Activated T-helper 2 cell treated with anti-CD3 and anti-CD28 coated beads, Interferon-gamma antibody, Interleukin-2, Interleukin-4, amounts not matched to agents 10 μg/mL and 5 μg/mL and 100 μg/mL, durations not matched to agents 14 hours and 24 hours and 36 hours (primary cell): ENCODE results near the gene SHFL. TPM values are rescaled to one million over a fixed set of nuclear protein-coding genes. Genes with fewer than 3 reads are reported as not detected.

ENCODE experiments used
- DNase-seq: peaks from one replicate; pipeline ENCODE4 v3.0.0; 2021; ENCODE audit warnings: low spot score
- H3K27ac Mint-ChIP-seq: one replicate; pipeline ENCODE4 v1.8.0; 2021; ENCODE audit warnings: mixed read lengths
- H3K27me3 Mint-ChIP-seq: one replicate; pipeline ENCODE4 v1.8.0; 2021; ENCODE audit warnings: low read depth, mixed read lengths
- H3K36me3 Mint-ChIP-seq: one replicate; pipeline ENCODE4 v1.8.0; 2021; ENCODE audit warnings: low read depth, mixed read lengths
- H3K4me1 Mint-ChIP-seq: one replicate; pipeline ENCODE4 v1.8.0; 2021; ENCODE audit warnings: low read depth, mixed read lengths
- H3K4me3 Mint-ChIP-seq: one replicate; pipeline ENCODE4 v1.8.0; 2021; ENCODE audit warnings: low read depth, mild to moderate bottlenecking, moderate library complexity, mixed read lengths
- H3K9me3 Mint-ChIP-seq: one replicate; pipeline ENCODE4 v1.8.0; 2021; ENCODE audit warnings: mixed read lengths
- intact Hi-C: fragments of 100-400 bp; cut with micrococcal nuclease; formaldehyde crosslinking; loops from one replicate; pipeline ENCODE4 v1.15.1; 2023
- total RNA-seq: library from RNA; stranded (reverse); gene quantifications from 2 replicates; pipeline ENCODE4 v1.2.3, GENCODE V29; 2022

Gene SHFL
- total RNA-seq, 1 donor from 2014 or later: 56.1 TPM

GRCh38 chr19:10091895-10092641 is 6.0 kb downstream of the SHFL start:
- Mint-ChIP-seq H3K27me3 (no peaks in the 10 kb centered on the region), H3K4me3 (no peak overlapping the region), H3K27ac (peak overlapping the region; percentile 16), H3K36me3 (peaks cover 59% of the 10 kb centered on the region), H3K4me1 (peaks cover 8% of the 10 kb centered on the region), H3K9me3 (no peaks in the 10 kb centered on the region)
- intact Hi-C loops: no loop called here
- no peak for DNase-seq

GRCh38 chr19:10092648-10093294 is 6.7 kb downstream of the SHFL start:
- intact Hi-C loops: no loop called here
- Mint-ChIP-seq H3K4me1 (peaks cover 2% of the 10 kb centered on the region), H3K27me3 (no peaks in the 10 kb centered on the region), H3K36me3 (peaks cover 53% of the 10 kb centered on the region), H3K4me3 (no peak overlapping the region), H3K9me3 (no peaks in the 10 kb centered on the region), H3K27ac (no peak overlapping the region)
- no peak for DNase-seq

GRCh38 chr19:10093295-10094186 is 7.4 kb downstream of the SHFL start:
- Mint-ChIP-seq H3K4me3 (no peak overlapping the region), H3K27ac (no peak overlapping the region), H3K36me3 (peaks cover 49% of the 10 kb centered on the region), H3K9me3 (no peaks in the 10 kb centered on the region), H3K4me1 (peaks cover 4% of the 10 kb centered on the region), H3K27me3 (no peaks in the 10 kb centered on the region)
- intact Hi-C loops: no loop called here
- DNase-seq: no peak

- Mint-ChIP-seq H3K9me3 (no peaks in the 10 kb centered on the region), H3K27me3 (no peaks in the 10 kb centered on the region), H3K4me1 (peaks cover 12% of the 10 kb centered on the region), H3K36me3 (peaks cover 39% of the 10 kb centered on the region), H3K4me3 (no peak overlapping the region), H3K27ac (no peak overlapping the region)
- intact Hi-C loops: no loop called here
- no peak for DNase-seq
These were observed 9.5 kb downstream of the SHFL start for GRCh38 chr19:10095622-10095947.

- Mint-ChIP-seq H3K36me3 (peaks cover 34% of the 10 kb centered on the region), H3K27ac (peak overlapping the region; percentile 22)
These were observed 10.0 kb downstream of the SHFL start for GRCh38 chr19:10095948-10096614.

GRCh38 chr19:10096615-10096963 is 10.5 kb downstream of the SHFL start:
- H3K4me3 Mint-ChIP-seq: peak overlapping the region; percentile 49
- peaks cover 13% of the 10 kb centered on the region for H3K4me1 Mint-ChIP-seq
- peaks cover 32% of the 10 kb centered on the region for H3K36me3 Mint-ChIP-seq
- no peaks in the 10 kb centered on the region for H3K27me3 Mint-ChIP-seq
- H3K27ac Mint-ChIP-seq: peak overlapping the region; percentile 22
- DNase-seq: no peak
- intact Hi-C loops: loop anchor here (1.0 kb wide), 1 partner anchor 9 kb away; no protein-coding TSS in a partner anchor
- no peaks in the 10 kb centered on the region for H3K9me3 Mint-ChIP-seq

More at GRCh38 chr19:10095948-10096614, 10.0 kb downstream of the SHFL start:
- H3K4me1 Mint-ChIP-seq: peaks cover 13% of the 10 kb centered on the region
- no peaks in the 10 kb centered on the region for H3K27me3 Mint-ChIP-seq
- peak overlapping the region; percentile 49 for H3K4me3 Mint-ChIP-seq
- intact Hi-C loops: loop anchor here (1.0 kb wide), 1 partner anchor 9 kb away; no protein-coding TSS in a partner anchor
- no peaks in the 10 kb centered on the region for H3K9me3 Mint-ChIP-seq
- DNase-seq: peak; percentile 88

GRCh38 chr19:10100163-10100785 is 14.2 kb downstream of the SHFL start:
- H3K36me3 Mint-ChIP-seq: peaks cover 3% of the 10 kb centered on the region
- H3K27me3 Mint-ChIP-seq: no peaks in the 10 kb centered on the region
- peaks cover 38% of the 10 kb centered on the region for H3K4me1 Mint-ChIP-seq
- no peak overlapping the region for H3K4me3 Mint-ChIP-seq
- intact Hi-C loops: no loop called here
- peak overlapping the region; percentile 64 for H3K27ac Mint-ChIP-seq
- no peak for DNase-seq
- no peaks in the 10 kb centered on the region for H3K9me3 Mint-ChIP-seq

- intact Hi-C loops: no loop called here
- Mint-ChIP-seq H3K9me3 (no peaks in the 10 kb centered on the region), H3K36me3 (peaks cover 16% of the 10 kb centered on the region), H3K4me3 (peak overlapping the region; percentile 8), H3K27me3 (no peaks in the 10 kb centered on the region), H3K27ac (peak overlapping the region; percentile 89), H3K4me1 (peaks cover 55% of the 10 kb centered on the region)
- no peak for DNase-seq
These were observed 16.7 kb downstream of the SHFL start for GRCh38 chr19:10102787-10103236.

GRCh38 chr19:10104130-10104513 is 18.0 kb downstream of the SHFL start:
- intact Hi-C loops: loop anchor here (1.0 to 2.0 kb wide), 4 partner anchors 8 to 463 kb away; partner anchors contain the start of genes DNMT1 and KRI1
- Mint-ChIP-seq H3K4me3 (peak overlapping the region; percentile 18), H3K27me3 (no peaks in the 10 kb centered on the region), H3K36me3 (peaks cover 24% of the 10 kb centered on the region), H3K4me1 (peaks cover 49% of the 10 kb centered on the region), H3K27ac (peak overlapping the region; percentile 100), H3K9me3 (no peaks in the 10 kb centered on the region)
- no peak for DNase-seq

- H3K36me3 Mint-ChIP-seq: peaks cover 32% of the 10 kb centered on the region
- H3K27me3 Mint-ChIP-seq: no peaks in the 10 kb centered on the region
- peak overlapping the region; percentile 95 for H3K4me3 Mint-ChIP-seq
- intact Hi-C loops: loop anchor here (1.0 to 5.0 kb wide), 7 partner anchors 7 to 462 kb away; partner anchors contain the start of genes DNMT1, KRI1 and MRPL4
- H3K4me1 Mint-ChIP-seq: peaks cover 47% of the 10 kb centered on the region
- peak; percentile 84 for DNase-seq
- peak overlapping the region; percentile 100 for H3K27ac Mint-ChIP-seq
- no peaks in the 10 kb centered on the region for H3K9me3 Mint-ChIP-seq
These were observed 18.8 kb downstream of the SHFL start for GRCh38 chr19:10104665-10105508.

- intact Hi-C loops: loop anchor here (1.0 to 5.0 kb wide), 6 partner anchors 9 to 461 kb away; partner anchors contain the start of genes DNMT1, KRI1 and MRPL4
- Mint-ChIP-seq H3K36me3 (peaks cover 39% of the 10 kb centered on the region), H3K4me1 (peaks cover 47% of the 10 kb centered on the region), H3K4me3 (peak overlapping the region; percentile 95), H3K27me3 (no peaks in the 10 kb centered on the region), H3K27ac (peak overlapping the region; percentile 100), H3K9me3 (no peaks in the 10 kb centered on the region)
- DNase-seq: peak; percentile 62
These were observed 19.5 kb downstream of the SHFL start for GRCh38 chr19:10105509-10106099.
